Measurements from ENCODE around the gene TIPIN. TPM values are rescaled to one million over a fixed set of nuclear protein-coding genes. Genes with fewer than 3 reads are reported as not detected.

TIPIN gene
- total and polyA plus RNA-seq, 11 donors = 1.9 to 6.2 (median 3.8) TPM

DNA sequence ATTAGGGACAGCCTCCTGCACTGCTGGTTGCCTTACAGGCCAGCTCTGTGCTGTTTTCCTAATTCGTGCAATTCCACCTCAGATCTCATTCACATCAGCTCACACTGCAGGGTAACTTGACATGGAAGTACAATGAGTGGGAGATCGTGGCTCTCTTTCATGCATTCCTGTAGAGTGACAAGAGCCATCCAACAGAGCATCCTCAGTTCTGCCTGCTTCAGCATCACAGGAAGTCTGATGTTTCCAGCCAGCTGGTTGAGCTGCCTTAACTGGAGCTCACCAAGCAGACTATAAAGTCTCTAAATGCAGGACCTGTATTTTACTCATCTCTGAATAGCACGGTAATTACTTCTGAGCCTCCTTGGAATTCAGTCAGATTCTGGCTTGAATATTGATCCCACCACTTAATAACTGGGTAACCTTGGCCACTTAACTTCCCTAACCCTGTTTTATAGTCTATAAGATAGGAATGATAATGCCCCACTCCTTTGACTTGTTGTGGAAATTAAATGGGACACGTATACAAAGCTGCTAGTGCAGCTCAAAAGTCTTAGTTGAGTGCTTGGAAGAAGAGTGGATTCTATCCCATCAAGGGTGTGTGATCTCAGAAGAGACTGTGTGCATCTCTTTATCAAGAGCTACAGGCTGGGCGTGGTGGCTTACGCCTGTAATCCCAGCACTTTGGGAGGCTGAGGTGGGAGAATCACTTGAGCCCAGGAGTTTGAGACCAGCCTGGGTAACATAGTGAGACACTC lies 64.5 kb downstream of the TIPIN start:
- WGBS, 4 donors = 81 to 86% (median 84%) methylated on average over 6 of the region's 6 CpGs
- Histone ChIP-seq H3K9me3 (no peaks in the 10 kb centered on the region), H3K27me3 (no peaks in the 10 kb centered on the region), H3K27ac (peak overlapping the region in 1 of 12 donors; percentile 85), H3K36me3 (peaks cover 0 to 15% (median 0%) of the 10 kb centered on the region in 9 donors), H3K4me3 (peak overlapping the region in 2 of 12 donors; percentile 78 to 83), H3K4me1 (peaks cover 4 to 39% (median 19%) of the 10 kb centered on the region in 12 donors)
- intact Hi-C loops (cut with DNase I) = loop anchor here in 1 of 10 donors (5.0 kb wide), 1 partner anchor 205 kb away; the partner anchor contains the start of gene SNAPC5
- ATAC-seq = no peak
- TF ChIP-seq POLR2A (IDR thresholded peaks at IDR 0.05) = no peak
- TF ChIP-seq, protein P1, sequence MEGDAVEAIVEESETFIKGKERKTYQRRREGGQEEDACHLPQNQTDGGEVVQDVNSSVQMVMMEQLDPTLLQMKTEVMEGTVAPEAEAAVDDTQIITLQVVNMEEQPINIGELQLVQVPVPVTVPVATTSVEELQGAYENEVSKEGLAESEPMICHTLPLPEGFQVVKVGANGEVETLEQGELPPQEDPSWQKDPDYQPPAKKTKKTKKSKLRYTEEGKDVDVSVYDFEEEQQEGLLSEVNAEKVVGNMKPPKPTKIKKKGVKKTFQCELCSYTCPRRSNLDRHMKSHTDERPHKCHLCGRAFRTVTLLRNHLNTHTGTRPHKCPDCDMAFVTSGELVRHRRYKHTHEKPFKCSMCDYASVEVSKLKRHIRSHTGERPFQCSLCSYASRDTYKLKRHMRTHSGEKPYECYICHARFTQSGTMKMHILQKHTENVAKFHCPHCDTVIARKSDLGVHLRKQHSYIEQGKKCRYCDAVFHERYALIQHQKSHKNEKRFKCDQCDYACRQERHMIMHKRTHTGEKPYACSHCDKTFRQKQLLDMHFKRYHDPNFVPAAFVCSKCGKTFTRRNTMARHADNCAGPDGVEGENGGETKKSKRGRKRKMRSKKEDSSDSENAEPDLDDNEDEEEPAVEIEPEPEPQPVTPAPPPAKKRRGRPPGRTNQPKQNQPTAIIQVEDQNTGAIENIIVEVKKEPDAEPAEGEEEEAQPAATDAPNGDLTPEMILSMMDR (IDR thresholded peaks at IDR 0.05) = no peak
- no peak for DNase-seq

GRCh38 chr15:66290518-66290917 lies 66.0 kb downstream of the TIPIN start:
- peaks cover 0 to 3% (median 0%) of the 10 kb centered on the region in 9 donors for H3K36me3 ChIP-seq
- peaks cover 4 to 32% (median 18%) of the 10 kb centered on the region in 12 donors for H3K4me1 ChIP-seq
- DNase-seq (no peak), ATAC-seq (no peak)
- intact Hi-C loops (cut with DNase I) = loop anchor here in 1 of 10 donors (5.0 kb wide), 1 partner anchor 207 kb away; the partner anchor contains the start of gene SNAPC5
- H3K9me3 ChIP-seq = no peaks in the 10 kb centered on the region
- H3K27ac ChIP-seq = no peak overlapping the region
- no peak overlapping the region for H3K4me3 ChIP-seq
- no peaks in the 10 kb centered on the region for H3K27me3 ChIP-seq
- TF ChIP-seq, protein P1 (IDR thresholded peaks at IDR 0.05) = no peak
- no peak for TF ChIP-seq POLR2A (IDR thresholded peaks at IDR 0.05)

GRCh38 chr15:66290007-66290406 lies 66.5 kb downstream of the TIPIN start:
- Histone ChIP-seq H3K9me3 (no peaks in the 10 kb centered on the region), H3K27ac (no peak overlapping the region), H3K36me3 (no peaks in the 10 kb centered on the region), H3K27me3 (no peaks in the 10 kb centered on the region), H3K4me1 (peaks cover 3 to 27% (median 14%) of the 10 kb centered on the region in 12 donors), H3K4me3 (no peak overlapping the region)
- intact Hi-C loops (cut with DNase I) = loop anchor here in 1 of 10 donors (5.0 kb wide), 1 partner anchor 207 kb away; the partner anchor contains the start of gene SNAPC5
- TF ChIP-seq POLR2A (IDR thresholded peaks at IDR 0.05) = no peak
- TF ChIP-seq, protein P1 (IDR thresholded peaks at IDR 0.05) = no peak
- WGBS, 4 donors = 77 to 98% (median 89%) methylated on average over 2 to 3 of the region's 3 CpGs
- no peak for ATAC-seq
- no peak for DNase-seq

GRCh38 chr15:66288551-66289185 lies 67.8 kb downstream of the TIPIN start:
- ATAC-seq (no peak), DNase-seq (no peak)
- Histone ChIP-seq H3K27ac (no peak overlapping the region), H3K36me3 (no peaks in the 10 kb centered on the region), H3K9me3 (no peaks in the 10 kb centered on the region), H3K27me3 (no peaks in the 10 kb centered on the region), H3K4me3 (no peak overlapping the region), H3K4me1 (peaks cover 0 to 16% (median 8%) of the 10 kb centered on the region in 12 donors)
- no peak for TF ChIP-seq POLR2A (IDR thresholded peaks at IDR 0.05)
- TF ChIP-seq, protein P1 (IDR thresholded peaks at IDR 0.05) = no peak
- WGBS, 4 donors = 76 to 80% (median 77%) methylated on average over 6 of the region's 6 CpGs
- intact Hi-C loops (cut with DNase I) = loop anchor here in 7 of 10 donors (1.0 to 10.0 kb wide), 5 partner anchors 306 to 654 kb away; no protein-coding TSS in a partner anchor
